ENCODE data around the gene TMEM14A. TPM values are rescaled to one million over a fixed set of nuclear protein-coding genes. Genes with fewer than 3 reads are reported as not detected.
A peak's percentile ranks its signal among the peaks of the same experiment; 100 is the strongest.
"Not testable (repeated sequence)": the region's sequence is repeated elsewhere in the genome, so short reads cannot be mapped to it uniquely, and the experiment has no call there.

TMEM14A gene
- total and polyA plus RNA-seq, 4 experiments from 2014 or later = 9.5 to 58.1 (median 20.3) TPM

DNA sequence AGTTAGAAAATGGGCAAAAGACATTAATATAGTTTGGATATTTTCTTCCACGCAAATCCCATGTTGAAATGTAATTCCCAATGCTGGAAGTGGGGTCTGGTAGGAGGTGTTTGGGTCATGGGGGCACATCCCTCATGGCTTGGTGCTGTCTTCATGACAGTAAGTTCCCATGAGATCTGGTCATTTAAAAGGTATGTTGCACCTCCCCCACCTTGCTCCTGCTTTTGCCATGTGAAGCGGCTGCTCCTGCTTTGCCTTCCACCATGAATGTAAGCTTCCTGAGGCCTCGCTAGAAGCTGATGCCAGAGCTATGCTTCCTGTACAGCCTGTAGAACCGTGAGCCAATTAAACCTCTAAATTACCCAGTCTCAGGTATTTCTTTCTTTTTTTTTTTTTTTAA lies 16.3 kb upstream of the TMEM14A start:
- no peak overlapping the region for H3K4me3 Mint-ChIP-seq
- no peaks in the 10 kb centered on the region for H3K36me3 Mint-ChIP-seq
- Histone ChIP-seq H3K4me3 (ENCODE audit: low read length in 2 of 2) (no peak overlapping the region), H3K4me1 (ENCODE audit: insufficient read depth, low read length) (no peaks in the 10 kb centered on the region), H3K36me3 (ENCODE audit: insufficient read depth, low read length) (no peaks in the 10 kb centered on the region), H3K27me3 (ENCODE audit: insufficient read depth, low read length) (no peaks in the 10 kb centered on the region), H3K9me3 (ENCODE audit: control insufficient read depth in 1 of 2, low read length in 2 of 2) (no peaks in the 10 kb centered on the region), H3K27ac (ENCODE audit: low read depth, low read length) (no peak overlapping the region)
- no peak overlapping the region for H3K27ac Mint-ChIP-seq
- H3K9me3 Mint-ChIP-seq = no peaks in the 10 kb centered on the region
- ChIA-PET CTCF (ENCODE audit: partially characterized antibody) (interaction anchor here (1.3 to 9.2 kb wide), 3 partner anchors 8 to 263 kb away, joined by 3 to 106 read pairs (median 3); no protein-coding TSS in a partner anchor), POLR2A (ENCODE audit: partially characterized antibody) (no interaction called here)
- intact Hi-C loops (cut with micrococcal nuclease) = no loop called here
- H3K4me1 Mint-ChIP-seq = peaks cover 3 to 9% (median 4%) of the 10 kb centered on the region in 4 donors
- peaks cover 15 to 17% of the 10 kb centered on the region in 2 donors for H3K27me3 Mint-ChIP-seq
- no peak for DNase-seq

DNA sequence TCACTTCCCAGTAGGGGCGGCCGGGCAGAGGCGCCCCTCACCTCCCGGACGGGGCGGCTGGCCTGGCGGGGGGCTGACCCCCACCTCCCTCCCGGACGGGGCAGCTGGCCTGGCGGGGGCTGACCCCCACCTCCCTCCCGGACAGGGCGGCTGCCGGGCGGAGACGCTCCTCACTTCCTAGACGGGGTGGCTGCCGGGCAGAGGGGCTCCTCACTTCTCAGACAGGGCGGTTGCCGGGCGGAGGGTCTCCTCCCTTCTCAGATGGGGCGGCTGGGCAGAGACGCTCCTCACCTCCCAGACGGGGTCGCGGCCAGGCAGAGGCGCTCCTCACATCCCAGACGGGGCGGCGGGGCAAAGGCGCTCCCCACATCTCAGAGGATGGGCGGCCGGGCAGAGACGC lies 15.0 kb upstream of the TMEM14A start:
- POLR2A ChIA-PET (ENCODE audit: partially characterized antibody); H3K4me3 ChIP-seq (ENCODE audit: low read length in 2 of 2); H3K9me3 Mint-ChIP-seq; H3K4me3 Mint-ChIP-seq; H3K9me3 ChIP-seq (ENCODE audit: control insufficient read depth in 1 of 2, low read length in 2 of 2); H3K36me3 ChIP-seq (ENCODE audit: insufficient read depth, low read length); H3K27ac ChIP-seq (ENCODE audit: low read depth, low read length); H3K27ac Mint-ChIP-seq; H3K36me3 Mint-ChIP-seq; intact Hi-C loops (cut with micrococcal nuclease); H3K27me3 ChIP-seq (ENCODE audit: insufficient read depth, low read length); H3K4me1 ChIP-seq (ENCODE audit: insufficient read depth, low read length); H3K4me1 Mint-ChIP-seq; DNase-seq; CTCF ChIA-PET (ENCODE audit: partially characterized antibody): not testable (repeated sequence)
- peaks cover 17% of the 10 kb centered on the region in 2 donors for H3K27me3 Mint-ChIP-seq

DNA sequence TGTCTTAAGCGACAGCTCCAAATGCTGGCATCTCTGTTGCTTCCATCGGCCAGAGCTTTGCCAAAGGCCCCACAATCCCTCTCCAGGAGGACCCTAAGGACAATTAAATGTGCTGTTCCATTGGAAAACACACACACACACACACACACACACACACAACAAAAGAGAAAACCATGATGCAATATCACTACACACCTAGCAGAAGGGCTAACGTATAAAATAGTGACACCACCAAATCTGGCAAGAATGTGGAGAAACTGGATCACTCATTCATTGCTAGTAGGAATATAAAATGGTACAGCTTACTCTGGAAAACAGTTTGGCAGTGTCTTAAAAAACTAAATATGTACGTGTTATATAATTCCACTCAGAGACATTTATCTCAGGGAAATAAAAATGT lies 13.0 kb upstream of the TMEM14A start:
- no peak overlapping the region for H3K4me3 ChIP-seq (ENCODE audit: low read length in 2 of 2)
- ChIA-PET CTCF (ENCODE audit: partially characterized antibody) (interaction anchor here (1.5 kb wide), 1 partner anchor 8 kb away, joined by 4 read pairs; no protein-coding TSS in a partner anchor), POLR2A (ENCODE audit: partially characterized antibody) (no interaction called here)
- no peak overlapping the region for H3K27ac ChIP-seq (ENCODE audit: low read depth, low read length)
- no peaks in the 10 kb centered on the region for H3K9me3 Mint-ChIP-seq
- no peak overlapping the region for H3K27ac Mint-ChIP-seq
- no peaks in the 10 kb centered on the region for H3K4me1 Mint-ChIP-seq
- H3K36me3 Mint-ChIP-seq = no peaks in the 10 kb centered on the region
- intact Hi-C loops (cut with micrococcal nuclease) = no loop called here
- no peaks in the 10 kb centered on the region for H3K4me1 ChIP-seq (ENCODE audit: insufficient read depth, low read length)
- H3K27me3 Mint-ChIP-seq = peaks cover 10 to 13% of the 10 kb centered on the region in 2 donors
- no peak for DNase-seq
- H3K4me3 Mint-ChIP-seq = no peak overlapping the region
- H3K27me3 ChIP-seq (ENCODE audit: insufficient read depth, low read length) = no peaks in the 10 kb centered on the region
- no peaks in the 10 kb centered on the region for H3K36me3 ChIP-seq (ENCODE audit: insufficient read depth, low read length)
- no peaks in the 10 kb centered on the region for H3K9me3 ChIP-seq (ENCODE audit: control insufficient read depth in 1 of 2, low read length in 2 of 2)

DNA sequence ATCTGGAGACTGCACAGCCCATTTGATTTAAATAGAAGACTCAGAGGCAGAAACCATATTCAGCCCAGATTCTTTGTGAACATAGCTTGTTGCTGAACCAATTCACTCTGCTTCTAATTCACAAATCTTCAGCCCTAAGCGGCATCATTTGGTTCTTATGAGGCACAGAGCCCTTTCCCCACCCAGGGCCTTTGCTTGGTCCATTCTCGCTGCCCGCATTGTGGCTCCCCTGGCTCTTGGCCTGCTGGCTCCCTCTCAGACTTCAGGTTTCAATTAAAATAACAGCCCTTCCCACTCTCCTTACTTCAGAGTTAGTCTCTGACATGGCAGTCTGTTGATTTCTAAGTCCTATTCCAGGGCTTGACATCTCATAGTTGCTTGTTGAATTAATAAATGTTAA lies 9.4 kb upstream of the TMEM14A start:
- H3K4me1 Mint-ChIP-seq = no peaks in the 10 kb centered on the region
- Histone ChIP-seq H3K27me3 (ENCODE audit: insufficient read depth, low read length) (no peaks in the 10 kb centered on the region), H3K27ac (ENCODE audit: low read depth, low read length) (no peak overlapping the region), H3K9me3 (ENCODE audit: control insufficient read depth in 1 of 2, low read length in 2 of 2) (no peaks in the 10 kb centered on the region), H3K4me1 (ENCODE audit: insufficient read depth, low read length) (peaks cover 13% of the 10 kb centered on the region), H3K4me3 (ENCODE audit: low read length in 2 of 2) (no peak overlapping the region), H3K36me3 (ENCODE audit: insufficient read depth, low read length) (no peaks in the 10 kb centered on the region)
- no peak overlapping the region for H3K4me3 Mint-ChIP-seq
- H3K9me3 Mint-ChIP-seq = no peaks in the 10 kb centered on the region
- POLR2A ChIA-PET (ENCODE audit: partially characterized antibody) = interaction anchor here (0.8 kb wide), 1 partner anchor 376 kb away, joined by 3 read pairs; no protein-coding TSS in a partner anchor
- intact Hi-C loops (cut with micrococcal nuclease) = no loop called here
- no peak overlapping the region for H3K27ac Mint-ChIP-seq
- DNase-seq = no peak
- CTCF ChIA-PET (ENCODE audit: partially characterized antibody) = interaction anchor here (0.6 to 3.4 kb wide), 9 partner anchors 10 to 398 kb away, joined by 3 to 106 read pairs (median 11); partner anchors contain the start of genes EFHC1 and TMEM14A
- H3K36me3 Mint-ChIP-seq = no peaks in the 10 kb centered on the region
- peaks cover 0 to 4% of the 10 kb centered on the region in 2 donors for H3K27me3 Mint-ChIP-seq

DNA sequence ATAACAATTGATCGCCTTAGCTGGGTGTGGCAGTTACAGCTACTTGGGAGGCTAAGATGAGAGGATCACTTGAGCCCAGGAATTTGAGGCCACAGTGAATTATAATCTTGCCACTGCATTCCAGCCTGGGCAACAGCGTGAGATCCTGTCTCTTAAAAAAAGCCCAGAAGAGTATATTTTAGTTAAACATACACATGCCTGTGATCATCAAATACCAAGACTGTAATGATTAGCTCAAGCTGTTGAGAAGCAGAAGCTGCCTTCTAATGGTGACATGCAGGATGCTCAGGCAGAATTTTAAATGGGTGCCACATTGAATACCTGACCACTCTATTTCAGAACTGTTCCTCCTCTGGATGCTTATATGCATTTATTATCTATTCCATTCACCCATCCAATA lies 8.9 kb upstream of the TMEM14A start:
- no peaks in the 10 kb centered on the region for H3K27me3 ChIP-seq (ENCODE audit: insufficient read depth, low read length)
- H3K9me3 ChIP-seq (ENCODE audit: control insufficient read depth in 1 of 2, low read length in 2 of 2) = no peaks in the 10 kb centered on the region
- no peak for DNase-seq
- Mint-ChIP-seq H3K36me3 (no peaks in the 10 kb centered on the region), H3K4me3 (no peak overlapping the region), H3K4me1 (no peaks in the 10 kb centered on the region), H3K27ac (no peak overlapping the region), H3K27me3 (peaks cover 0 to 4% of the 10 kb centered on the region in 2 donors), H3K9me3 (no peaks in the 10 kb centered on the region)
- ChIA-PET POLR2A (ENCODE audit: partially characterized antibody) (interaction anchor here (0.8 kb wide), 1 partner anchor 377 kb away, joined by 3 read pairs; no protein-coding TSS in a partner anchor), CTCF (ENCODE audit: partially characterized antibody) (interaction anchor here (0.7 to 3.4 kb wide), 13 partner anchors 9 to 500 kb away, joined by 3 to 106 read pairs (median 9); partner anchors contain the start of genes EFHC1 and TMEM14A)
- H3K27ac ChIP-seq (ENCODE audit: low read depth, low read length) = no peak overlapping the region
- intact Hi-C loops (cut with micrococcal nuclease) = loop anchor here (2.0 kb wide), 1 partner anchor 255 kb away; no protein-coding TSS in a partner anchor
- H3K36me3 ChIP-seq (ENCODE audit: insufficient read depth, low read length) = no peaks in the 10 kb centered on the region
- H3K4me1 ChIP-seq (ENCODE audit: insufficient read depth, low read length) = peaks cover 13% of the 10 kb centered on the region
- no peak overlapping the region for H3K4me3 ChIP-seq (ENCODE audit: low read length in 2 of 2)

DNA sequence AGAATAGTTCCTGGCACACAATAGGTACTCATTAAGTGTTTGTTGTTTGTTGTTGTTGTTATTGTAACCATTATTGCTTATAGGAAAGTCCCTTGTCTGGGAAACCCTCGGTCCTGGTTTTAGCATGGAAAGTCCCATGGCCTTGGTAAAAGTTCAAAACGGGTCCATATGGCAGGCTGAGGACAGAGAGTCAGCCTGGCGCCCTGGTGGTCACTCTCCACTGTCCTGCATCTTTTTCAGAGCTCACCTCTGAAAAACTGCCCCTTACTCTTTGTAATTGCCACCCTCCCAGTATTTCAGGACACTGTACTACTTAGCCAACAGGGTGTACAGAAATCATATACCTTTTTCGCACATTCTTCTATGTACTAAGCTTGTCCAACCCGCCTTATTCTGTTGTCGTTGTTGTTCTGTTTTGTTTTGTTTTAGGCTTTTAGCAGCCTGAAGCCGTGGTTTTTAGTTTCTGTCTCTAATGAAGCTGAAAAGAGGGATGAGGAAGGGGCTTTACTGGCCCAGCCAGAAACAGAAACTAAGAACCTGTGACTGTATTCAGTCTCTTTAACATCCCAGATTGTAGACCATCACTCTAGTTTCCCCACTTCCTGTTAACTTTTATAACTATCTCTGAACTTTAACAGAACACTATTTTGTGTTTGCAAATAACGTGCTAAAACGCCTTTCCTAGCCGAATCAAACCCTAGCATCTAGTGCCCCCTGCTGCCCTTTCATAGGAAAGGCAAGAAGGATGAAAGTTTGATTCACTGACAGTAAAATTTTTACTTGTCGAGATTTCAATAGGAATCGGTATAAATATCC lies 7.6 kb upstream of the TMEM14A start:
- DNase-seq = peak; percentile 59 to 72 (median 71)
- peaks cover 1 to 2% of the 10 kb centered on the region in 2 donors for H3K27me3 Mint-ChIP-seq
- H3K4me1 ChIP-seq (ENCODE audit: insufficient read depth, low read length) = peaks cover 13% of the 10 kb centered on the region
- no peaks in the 10 kb centered on the region for H3K36me3 ChIP-seq (ENCODE audit: insufficient read depth, low read length)
- intact Hi-C loops (cut with micrococcal nuclease) = loop anchor here (1.0 to 2.0 kb wide), 7 partner anchors 11 to 600 kb away; no protein-coding TSS in a partner anchor
- POLR2A ChIA-PET (ENCODE audit: partially characterized antibody) = interaction anchor here (0.9 to 1.5 kb wide), 4 partner anchors 244 to 351 kb away, joined by 3 to 5 read pairs (median 3); partner anchors contain the start of gene EFHC1
- peak overlapping the region; percentile 48 to 66 for H3K4me3 ChIP-seq (ENCODE audit: low read length in 2 of 2)
- CTCF ChIA-PET (ENCODE audit: partially characterized antibody) = interaction anchor here (0.9 to 3.4 kb wide), 20 partner anchors 8 to 599 kb away, joined by 3 to 106 read pairs (median 5); partner anchors contain the start of genes EFHC1, PAQR8 and TMEM14A
- H3K4me1 Mint-ChIP-seq = no peaks in the 10 kb centered on the region
- H3K27me3 ChIP-seq (ENCODE audit: insufficient read depth, low read length) = no peaks in the 10 kb centered on the region
- no peak overlapping the region for H3K27ac Mint-ChIP-seq
- H3K9me3 Mint-ChIP-seq = no peaks in the 10 kb centered on the region
- H3K36me3 Mint-ChIP-seq = no peaks in the 10 kb centered on the region
- H3K4me3 Mint-ChIP-seq = no peak overlapping the region
- no peak overlapping the region for H3K27ac ChIP-seq (ENCODE audit: low read depth, low read length)
- H3K9me3 ChIP-seq (ENCODE audit: control insufficient read depth in 1 of 2, low read length in 2 of 2) = no peaks in the 10 kb centered on the region

DNA sequence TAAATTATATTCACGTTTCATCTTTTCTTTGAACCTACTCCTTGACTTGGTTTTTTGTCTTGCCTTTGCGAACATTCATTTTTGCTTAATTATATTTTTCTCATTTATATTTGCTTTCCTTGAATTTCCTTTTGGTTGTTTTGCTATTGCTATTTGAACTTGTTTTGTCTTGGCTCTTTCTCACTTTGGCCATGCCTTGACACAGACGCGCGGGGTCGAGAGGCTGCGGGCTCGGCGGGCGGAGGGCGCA lies 7.1 kb upstream of the TMEM14A start:
- POLR2A ChIA-PET (ENCODE audit: partially characterized antibody) = interaction anchor here (1.2 to 1.5 kb wide), 2 partner anchors 244 to 352 kb away, joined by 3 to 5 read pairs; partner anchors contain the start of gene EFHC1
- H3K27ac ChIP-seq (ENCODE audit: low read depth, low read length) = peak overlapping the region; percentile 2

More for the DNA sequence above, 7.1 kb upstream of the TMEM14A start:
- CTCF ChIA-PET (ENCODE audit: partially characterized antibody) = interaction anchor here (0.9 to 3.4 kb wide), 14 partner anchors 8 to 500 kb away, joined by 3 to 106 read pairs (median 8); partner anchors contain the start of genes EFHC1 and TMEM14A
- Histone ChIP-seq H3K36me3 (ENCODE audit: insufficient read depth, low read length) (no peaks in the 10 kb centered on the region), H3K27me3 (ENCODE audit: insufficient read depth, low read length) (no peaks in the 10 kb centered on the region), H3K4me1 (ENCODE audit: insufficient read depth, low read length) (peaks cover 13% of the 10 kb centered on the region), H3K4me3 (ENCODE audit: low read length in 2 of 2) (peak overlapping the region; percentile 48 to 66), H3K9me3 (ENCODE audit: control insufficient read depth in 1 of 2, low read length in 2 of 2) (no peaks in the 10 kb centered on the region)
- peaks cover 1 to 2% of the 10 kb centered on the region in 2 donors for H3K27me3 Mint-ChIP-seq
- intact Hi-C loops (cut with micrococcal nuclease) = loop anchor here (1.0 to 2.0 kb wide), 7 partner anchors 12 to 601 kb away; no protein-coding TSS in a partner anchor
- DNase-seq = no peak
- no peak overlapping the region for H3K27ac Mint-ChIP-seq
- H3K4me1 Mint-ChIP-seq = no peaks in the 10 kb centered on the region
- H3K4me3 Mint-ChIP-seq = no peak overlapping the region
- no peaks in the 10 kb centered on the region for H3K36me3 Mint-ChIP-seq
- no peaks in the 10 kb centered on the region for H3K9me3 Mint-ChIP-seq

All from CD4-positive, alpha-beta memory T cell (primary cell).